MM.1S (cell line): ENCODE data around the gene SPI1.
A peak's percentile ranks its signal among the peaks of the same experiment; 100 is the strongest.

Source experiments
- DNase-seq: peaks from one replicate; pipeline ENCODE4 v3.0.0-alpha.2; 2015
- H2AFZ ChIP-seq: fragments of 300-600 bp; sonication (generic); 2 replicates; pipeline ENCODE4 v1.6.0; 2016; ENCODE audit warnings: antibody characterized with exemption, low read length
- H3F3A ChIP-seq: fragments of 300-600 bp; sonication (generic); 2 replicates; pipeline ENCODE4 v1.6.1; 2016; ENCODE audit warnings: mild to moderate bottlenecking, antibody characterized with exemption, low read length, moderate library complexity, mixed read lengths; ENCODE audit not compliant: insufficient read depth
- H3K27ac ChIP-seq: fragments of 300-600 bp; sonication (generic); 2 replicates; pipeline ENCODE4 v1.5.1; 2016; ENCODE audit warnings: mild to moderate bottlenecking, low read length
- H3K27me3 ChIP-seq: fragments of 300-600 bp; sonication (generic); replicated peaks from 2 replicates; pipeline ENCODE4 v1.6.0; 2016; ENCODE audit warnings: low read length; ENCODE audit not compliant: insufficient read depth
- H3K36me3 ChIP-seq: fragments of 300-600 bp; sonication (generic); replicated peaks from 2 replicates; pipeline ENCODE4 v1.6.1; 2016; ENCODE audit warnings: mild to moderate bottlenecking, low read length, mixed read lengths; ENCODE audit not compliant: insufficient read depth
- H3K4me1 ChIP-seq: fragments of 300-600 bp; sonication (generic); 2 replicates; pipeline ENCODE4 v1.6.1; 2016; ENCODE audit warnings: low read length, mixed read lengths
- H3K4me2 ChIP-seq: fragments of 300-600 bp; sonication (generic); 2 replicates; pipeline ENCODE4 v1.6.0; 2016; ENCODE audit warnings: low read depth, low read length
- H3K4me3 ChIP-seq: fragments of 300-600 bp; sonication (generic); 2 replicates; pipeline ENCODE4 v1.5.1; 2016; ENCODE audit warnings: low read length, mixed read lengths
- H3K79me2 ChIP-seq: fragments of 300-600 bp; sonication (generic); 2 replicates; pipeline ENCODE4 v1.6.1; 2016; ENCODE audit warnings: mixed run types, low read length, mixed read lengths
- H3K9ac ChIP-seq: fragments of 300-600 bp; sonication (generic); 2 replicates; pipeline ENCODE4 v1.6.1; 2016; ENCODE audit warnings: low read length, mixed read lengths
- H3K9me2 ChIP-seq: fragments of 300-600 bp; sonication (generic); replicated peaks from 2 replicates; pipeline ENCODE4 v1.6.1; 2016; ENCODE audit warnings: mild to moderate bottlenecking, low read length, mixed read lengths; ENCODE audit not compliant: insufficient read depth
- H3K9me3 ChIP-seq: fragments of 300-600 bp; sonication (generic); replicated peaks from 2 replicates; pipeline ENCODE4 v1.6.1; 2016; ENCODE audit warnings: mild to moderate bottlenecking, low read length, mixed read lengths; ENCODE audit not compliant: insufficient read depth
- H4K20me1 ChIP-seq: fragments of 300-600 bp; sonication (generic); 2 replicates; pipeline ENCODE4 v1.6.1; 2016; ENCODE audit warnings: mild to moderate bottlenecking, low read length, moderate library complexity, mixed read lengths; ENCODE audit not compliant: insufficient read depth
- CTCF ChIP-seq: fragments of 300-600 bp; sonication (generic); IDR thresholded peaks from 2 replicates; pipeline ENCODE4 v1.5.1; 2016; ENCODE audit warnings: antibody characterized with exemption, low read length, mixed read lengths
- EZH2 ChIP-seq: fragments of 300-600 bp; sonication (generic); optimal IDR thresholded peaks from 2 replicates; pipeline ENCODE3; 2017; ENCODE audit warnings: low read depth, mild to moderate bottlenecking, antibody characterized with exemption, low read length, mixed read lengths
- EZH2phosphoT487 ChIP-seq: fragments of 300-600 bp; sonication (generic); IDR thresholded peaks from 2 replicates; pipeline ENCODE4 v1.6.1; 2018; ENCODE audit warnings: antibody characterized with exemption, low read length

Gene SPI1

GRCh38 chr11:47398011-47398410, 19.7 kb upstream of the SPI1 start:
- Histone ChIP-seq H4K20me1 (no peaks in the 10 kb centered on the region), H3K36me3 (no peaks in the 10 kb centered on the region), H2AFZ (no peak overlapping the region), H3K9me3 (no peaks in the 10 kb centered on the region), H3K79me2 (no peaks in the 10 kb centered on the region), H3K27me3 (no peaks in the 10 kb centered on the region), H3K9me2 (no peaks in the 10 kb centered on the region), H3K4me1 (peaks cover 35% of the 10 kb centered on the region), H3K4me2 (no peak overlapping the region), H3F3A (no peaks in the 10 kb centered on the region), H3K27ac (no peak overlapping the region), H3K9ac (no peak overlapping the region), H3K4me3 (no peak overlapping the region)
- TF ChIP-seq CTCF (no peak), EZH2 (no peak)
- no peak for DNase-seq

DNA sequence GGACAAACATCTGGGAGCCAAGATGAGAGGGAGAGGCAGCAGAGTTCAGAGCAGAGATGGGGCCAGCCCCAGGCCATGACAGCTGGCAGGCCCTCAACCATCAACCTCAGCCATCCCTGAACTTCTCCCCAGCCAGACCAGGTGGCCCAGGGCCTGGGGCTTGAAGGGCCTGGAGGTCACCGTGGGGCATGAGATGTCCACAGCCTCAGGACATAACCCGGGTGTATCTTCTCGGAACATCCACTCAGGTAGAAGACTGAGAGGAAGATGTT, 17.6 kb upstream of the SPI1 start:
- no peaks in the 10 kb centered on the region for H3K36me3 ChIP-seq
- peaks cover 37% of the 10 kb centered on the region for H3K4me1 ChIP-seq
- TF ChIP-seq CTCF (no peak), EZH2 (no peak), EZH2phosphoT487 (no peak)
- H3K4me2 ChIP-seq: no peak overlapping the region
- H3K27me3 ChIP-seq: no peaks in the 10 kb centered on the region
- no peak overlapping the region for H3K4me3 ChIP-seq
- no peak overlapping the region for H3K9ac ChIP-seq
- no peak overlapping the region for H3K27ac ChIP-seq
- no peaks in the 10 kb centered on the region for H3K79me2 ChIP-seq
- no peaks in the 10 kb centered on the region for H3K9me2 ChIP-seq
- H2AFZ ChIP-seq: no peak overlapping the region
- no peak for DNase-seq
- no peaks in the 10 kb centered on the region for H4K20me1 ChIP-seq
- no peaks in the 10 kb centered on the region for H3F3A ChIP-seq
- H3K9me3 ChIP-seq: no peaks in the 10 kb centered on the region

DNA sequence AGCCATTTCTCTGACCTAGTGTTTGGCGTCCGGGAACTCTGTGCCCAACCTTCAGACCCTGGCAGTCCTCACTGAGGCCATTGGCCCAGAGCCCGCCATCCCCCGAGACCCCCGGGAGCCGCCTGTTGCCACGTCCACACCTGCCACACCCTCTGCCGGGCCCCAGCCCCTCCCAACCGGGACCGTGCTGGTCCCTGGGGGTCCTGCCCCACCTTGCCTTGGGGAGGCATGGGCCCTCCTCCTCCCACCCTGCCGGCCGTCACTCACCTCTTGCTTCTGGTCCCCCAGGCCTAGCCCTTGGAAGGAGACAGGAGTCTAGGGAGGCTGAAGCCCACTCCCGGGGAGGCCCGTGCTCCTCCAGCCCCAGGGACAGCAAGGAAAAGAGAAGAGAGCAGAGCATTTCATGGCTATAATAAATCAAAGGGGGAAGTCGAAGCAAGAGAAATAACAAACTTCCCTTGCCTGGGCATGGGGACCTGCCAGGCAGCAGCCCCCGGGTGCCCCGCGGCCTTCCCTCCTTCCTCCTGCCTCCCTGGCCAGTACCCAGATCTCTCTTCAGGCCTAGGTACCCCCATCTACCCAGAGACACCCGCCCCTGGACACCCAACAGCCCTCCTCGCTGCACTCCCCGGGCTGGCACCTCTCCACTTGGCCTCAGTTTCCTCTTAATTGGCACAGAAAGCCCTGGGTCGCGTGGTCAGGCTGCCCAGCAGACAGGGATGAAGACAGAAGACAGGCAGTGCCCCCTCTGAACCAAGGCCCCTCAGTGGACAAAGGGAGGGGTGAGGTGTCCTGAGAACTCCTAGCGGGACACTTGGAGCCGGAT, 17.1 kb upstream of the SPI1 start:
- no peaks in the 10 kb centered on the region for H3K9me2 ChIP-seq
- peak overlapping the region; percentile 63 for H3K9ac ChIP-seq
- no peak for TF ChIP-seq EZH2
- TF ChIP-seq CTCF: no peak
- TF ChIP-seq EZH2phosphoT487: no peak
- peak overlapping the region; percentile 86 for H2AFZ ChIP-seq
- H4K20me1 ChIP-seq: no peaks in the 10 kb centered on the region
- no peaks in the 10 kb centered on the region for H3K36me3 ChIP-seq
- H3F3A ChIP-seq: no peaks in the 10 kb centered on the region
- no peaks in the 10 kb centered on the region for H3K9me3 ChIP-seq
- H3K4me1 ChIP-seq: peaks cover 33% of the 10 kb centered on the region
- no peaks in the 10 kb centered on the region for H3K27me3 ChIP-seq
- H3K79me2 ChIP-seq: no peaks in the 10 kb centered on the region
- H3K4me2 ChIP-seq: peak overlapping the region; percentile 56; the same call in 1 of the 2 replicates
- peak overlapping the region; percentile 59; the same call in 1 of the 2 replicates for H3K27ac ChIP-seq
- peak overlapping the region; percentile 29; the same call in 1 of the 2 replicates for H3K4me3 ChIP-seq
- DNase-seq: no peak
